Parathyroid adenoma (tissue), 2 donors: ENCODE results near the gene OSTM1.
"Not testable (repeated sequence)": the region's sequence is repeated elsewhere in the genome, so short reads cannot be mapped to it uniquely, and the experiment has no call there.

Source experiments
- H2AFZ ChIP-seq: fragments of 300-600 bp; sonication (generic); one replicate; pipeline ENCODE4 v1.7.0; 2017; ENCODE audit warnings: antibody characterized with exemption, mild to moderate bottlenecking
- H3K27ac ChIP-seq: fragments of 300-600 bp; sonication (generic); one replicate; pipeline ENCODE4 v1.7.0; 2017
- H3K27me3 ChIP-seq: fragments of 300-600 bp; sonication (generic); one replicate; pipeline ENCODE4 v1.7.0; 2017; ENCODE audit warnings: low read length; ENCODE audit not compliant: control insufficient read depth, insufficient read depth
- H3K36me3 ChIP-seq: fragments of 300-600 bp; sonication (generic); one replicate; pipeline ENCODE4 v1.7.0; 2017; ENCODE audit warnings: low read length; ENCODE audit not compliant: control insufficient read depth, insufficient read depth
- H3K4me1 ChIP-seq: fragments of 300-600 bp; sonication (generic); one replicate; pipeline ENCODE4 v1.7.0; 2017; ENCODE audit warnings: control low read depth
- H3K4me2 ChIP-seq: fragments of 300-600 bp; sonication (generic); one replicate; pipeline ENCODE4 v1.7.0; 2017; ENCODE audit warnings: low read length
- H3K4me3 ChIP-seq: fragments of 300-600 bp; sonication (generic); one replicate; pipeline ENCODE4 v1.7.0; 2017; ENCODE audit warnings: low read depth, low read length
- H3K79me2 ChIP-seq: fragments of 300-600 bp; sonication (generic); one replicate; pipeline ENCODE4 v1.7.0; 2017; ENCODE audit warnings: control low read depth
- H3K9ac ChIP-seq: fragments of 300-600 bp; sonication (generic); one replicate; pipeline ENCODE4 v1.7.0; 2017; ENCODE audit warnings: mild to moderate bottlenecking
- H3K9me3 ChIP-seq: fragments of 300-600 bp; sonication (generic); one replicate; pipeline ENCODE4 v1.7.0; 2017; ENCODE audit warnings: low read length; ENCODE audit not compliant: control insufficient read depth
- TF ChIP-seq, protein P1 (sequence below): fragments of 300-600 bp; sonication (generic); IDR thresholded peaks from one replicate; pipeline ENCODE4 v1.7.0; 2017; ENCODE audit warnings: antibody characterized with exemption, mild to moderate bottlenecking
- donor health status: primary hyperparathyroidism.

OSTM1 gene

DNA sequence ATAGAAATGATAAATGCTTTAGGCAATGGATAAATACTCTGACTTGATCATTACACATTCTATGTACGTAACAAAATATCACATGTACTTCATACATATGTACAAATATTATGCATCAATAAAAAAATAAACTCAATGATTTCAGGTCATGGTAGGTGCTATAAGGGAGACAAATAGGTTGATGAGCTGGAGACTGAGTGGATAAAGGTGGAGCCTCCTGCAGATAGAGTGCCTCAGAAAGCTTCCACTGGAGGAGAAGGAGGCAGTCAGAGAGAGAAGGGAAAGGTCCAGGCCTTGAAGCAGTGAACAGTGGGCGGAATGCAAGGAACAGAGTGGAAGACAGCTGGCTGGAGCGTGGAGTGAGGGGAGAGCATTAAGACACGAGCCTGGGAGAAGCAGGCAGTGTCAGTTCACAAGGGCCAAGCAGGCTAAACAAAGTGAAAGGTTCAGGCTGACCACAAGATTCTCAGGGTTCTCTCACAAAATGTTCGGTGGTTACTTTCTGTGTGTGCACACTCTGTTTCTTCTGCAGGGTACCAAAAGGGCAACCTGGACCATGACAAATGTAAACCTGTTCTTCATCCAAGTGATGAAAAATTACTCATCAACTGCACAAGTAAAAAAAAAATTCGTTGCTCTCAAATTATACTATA, 60.6 kb downstream of the OSTM1 start:
- Histone ChIP-seq H3K9ac (no peak overlapping the region), H3K4me3 (no peak overlapping the region), H3K79me2 (no peaks in the 10 kb centered on the region), H3K36me3 (no peaks in the 10 kb centered on the region), H3K27ac (no peak overlapping the region), H3K27me3 (no peaks in the 10 kb centered on the region), H3K4me2 (no peak overlapping the region), H3K4me1 (no peaks in the 10 kb centered on the region), H2AFZ (no peak overlapping the region), H3K9me3 (no peaks in the 10 kb centered on the region)
- TF ChIP-seq, protein P1, sequence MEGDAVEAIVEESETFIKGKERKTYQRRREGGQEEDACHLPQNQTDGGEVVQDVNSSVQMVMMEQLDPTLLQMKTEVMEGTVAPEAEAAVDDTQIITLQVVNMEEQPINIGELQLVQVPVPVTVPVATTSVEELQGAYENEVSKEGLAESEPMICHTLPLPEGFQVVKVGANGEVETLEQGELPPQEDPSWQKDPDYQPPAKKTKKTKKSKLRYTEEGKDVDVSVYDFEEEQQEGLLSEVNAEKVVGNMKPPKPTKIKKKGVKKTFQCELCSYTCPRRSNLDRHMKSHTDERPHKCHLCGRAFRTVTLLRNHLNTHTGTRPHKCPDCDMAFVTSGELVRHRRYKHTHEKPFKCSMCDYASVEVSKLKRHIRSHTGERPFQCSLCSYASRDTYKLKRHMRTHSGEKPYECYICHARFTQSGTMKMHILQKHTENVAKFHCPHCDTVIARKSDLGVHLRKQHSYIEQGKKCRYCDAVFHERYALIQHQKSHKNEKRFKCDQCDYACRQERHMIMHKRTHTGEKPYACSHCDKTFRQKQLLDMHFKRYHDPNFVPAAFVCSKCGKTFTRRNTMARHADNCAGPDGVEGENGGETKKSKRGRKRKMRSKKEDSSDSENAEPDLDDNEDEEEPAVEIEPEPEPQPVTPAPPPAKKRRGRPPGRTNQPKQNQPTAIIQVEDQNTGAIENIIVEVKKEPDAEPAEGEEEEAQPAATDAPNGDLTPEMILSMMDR: no peak

DNA sequence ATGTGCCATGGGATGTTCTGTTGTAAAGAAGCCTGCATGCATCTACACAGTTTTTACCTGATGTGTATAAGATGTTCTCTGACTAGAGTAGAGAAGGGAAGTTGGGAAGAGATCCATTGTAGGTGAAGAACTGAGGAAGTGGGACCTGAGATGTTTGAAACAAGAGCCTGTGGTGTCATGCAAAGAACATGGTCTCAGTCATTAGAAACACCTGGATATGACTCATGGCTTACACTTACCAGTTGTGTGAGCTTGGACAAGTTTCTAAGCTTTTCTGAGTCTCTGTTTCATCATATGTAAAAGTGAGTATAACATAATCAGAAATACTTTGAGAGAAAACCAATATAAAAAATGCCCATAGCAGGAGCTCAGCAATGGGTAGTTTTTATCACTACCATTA, 64.6 kb downstream of the OSTM1 start:
- no peak overlapping the region for H3K9ac ChIP-seq
- TF ChIP-seq, protein P1: no peak
- no peak overlapping the region for H2AFZ ChIP-seq
- no peak overlapping the region for H3K27ac ChIP-seq
- H3K79me2 ChIP-seq: no peaks in the 10 kb centered on the region
- no peak overlapping the region for H3K4me3 ChIP-seq
- H3K4me2 ChIP-seq: no peak overlapping the region
- no peaks in the 10 kb centered on the region for H3K9me3 ChIP-seq
- H3K27me3 ChIP-seq: no peaks in the 10 kb centered on the region
- no peaks in the 10 kb centered on the region for H3K36me3 ChIP-seq
- H3K4me1 ChIP-seq: no peaks in the 10 kb centered on the region

DNA sequence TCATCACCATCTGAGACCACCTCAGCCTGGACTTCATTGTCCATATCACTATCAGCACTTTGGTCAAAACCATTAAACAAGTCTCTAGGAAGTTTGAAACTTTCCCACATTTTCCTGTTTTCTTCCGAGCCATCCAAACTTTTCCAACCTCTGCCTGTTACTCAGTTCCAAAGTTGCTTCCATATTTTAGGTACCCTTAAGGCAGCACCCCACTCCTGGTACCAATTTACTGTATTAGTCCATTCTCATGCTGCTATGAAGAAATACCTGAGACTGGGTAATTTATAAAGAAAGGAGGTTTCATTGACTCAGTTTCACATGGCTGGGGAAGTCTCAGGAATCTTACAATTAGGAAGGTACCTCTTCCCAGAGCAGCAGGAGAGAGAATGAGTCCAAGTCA, 65.3 kb downstream of the OSTM1 start:
- H3K79me2 ChIP-seq, H3K4me1 ChIP-seq, H3K9ac ChIP-seq, H3K27me3 ChIP-seq, H2AFZ ChIP-seq, H3K9me3 ChIP-seq, H3K4me3 ChIP-seq, H3K27ac ChIP-seq, H3K4me2 ChIP-seq, H3K36me3 ChIP-seq: not testable (repeated sequence)

DNA sequence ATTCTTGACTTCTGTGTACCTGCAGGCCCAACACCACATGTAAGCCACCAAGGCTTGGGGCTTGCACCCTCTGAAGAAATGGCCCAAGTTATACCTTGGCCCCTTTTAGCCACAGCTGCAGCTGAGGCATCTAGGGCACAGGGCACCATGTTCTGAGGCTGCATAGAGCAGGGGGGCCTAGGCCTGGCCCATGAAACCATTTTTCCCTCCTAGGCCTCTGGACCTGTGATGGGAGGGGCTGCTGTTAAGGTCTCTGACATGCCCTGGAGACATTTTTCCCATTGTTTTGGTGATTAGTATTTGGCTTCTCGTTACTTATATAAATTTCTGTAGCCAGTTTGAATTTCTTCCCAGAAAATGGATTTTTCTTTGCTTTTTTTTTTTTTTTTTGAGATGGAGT, 66.2 kb downstream of the OSTM1 start:
- Histone ChIP-seq H3K4me2 (no peak overlapping the region), H3K27me3 (no peaks in the 10 kb centered on the region), H3K79me2 (no peaks in the 10 kb centered on the region), H3K4me3 (no peak overlapping the region), H2AFZ (no peak overlapping the region), H3K36me3 (no peaks in the 10 kb centered on the region), H3K4me1 (no peaks in the 10 kb centered on the region), H3K9ac (no peak overlapping the region), H3K27ac (no peak overlapping the region), H3K9me3 (no peaks in the 10 kb centered on the region)
- TF ChIP-seq, protein P1: no peak

DNA sequence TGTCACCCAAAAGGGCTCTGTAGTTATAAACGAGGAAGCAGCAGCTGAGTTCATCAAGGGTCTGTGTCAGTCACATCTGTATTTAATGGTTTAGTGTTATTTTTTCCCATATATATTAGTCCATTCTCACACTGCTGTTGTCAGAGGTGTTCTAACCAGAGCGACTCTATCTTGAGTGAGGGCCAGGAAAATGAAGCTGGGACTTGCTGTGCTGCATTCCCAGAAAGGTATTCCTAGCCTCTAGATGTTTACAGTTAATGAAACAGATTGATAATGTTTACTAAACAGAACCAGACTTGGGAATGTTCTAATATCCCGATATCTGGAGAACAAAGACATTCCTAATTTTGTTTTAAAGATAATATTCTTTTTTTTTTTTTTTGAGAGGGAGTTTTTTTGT, 68.6 kb downstream of the OSTM1 start:
- no peak overlapping the region for H3K4me2 ChIP-seq
- no peaks in the 10 kb centered on the region for H3K4me1 ChIP-seq
- H3K79me2 ChIP-seq: no peaks in the 10 kb centered on the region
- H3K9ac ChIP-seq: no peak overlapping the region
- no peak overlapping the region for H3K4me3 ChIP-seq
- H3K36me3 ChIP-seq: no peaks in the 10 kb centered on the region
- no peak overlapping the region for H2AFZ ChIP-seq
- TF ChIP-seq, protein P1: no peak
- no peaks in the 10 kb centered on the region for H3K9me3 ChIP-seq
- H3K27me3 ChIP-seq: no peaks in the 10 kb centered on the region
- H3K27ac ChIP-seq: no peak overlapping the region
